ENCODE measurements around the gene ZNF736. TPM values are rescaled to one million over a fixed set of nuclear protein-coding genes. Genes with fewer than 3 reads are reported as not detected.
"Not testable (repeated sequence)": the region's sequence is repeated elsewhere in the genome, so short reads cannot be mapped to it uniquely, and the experiment has no call there.

Gene ZNF736
- total RNA-seq, 2 donors from 2014 or later: 12.4 to 23.4 TPM

DNA sequence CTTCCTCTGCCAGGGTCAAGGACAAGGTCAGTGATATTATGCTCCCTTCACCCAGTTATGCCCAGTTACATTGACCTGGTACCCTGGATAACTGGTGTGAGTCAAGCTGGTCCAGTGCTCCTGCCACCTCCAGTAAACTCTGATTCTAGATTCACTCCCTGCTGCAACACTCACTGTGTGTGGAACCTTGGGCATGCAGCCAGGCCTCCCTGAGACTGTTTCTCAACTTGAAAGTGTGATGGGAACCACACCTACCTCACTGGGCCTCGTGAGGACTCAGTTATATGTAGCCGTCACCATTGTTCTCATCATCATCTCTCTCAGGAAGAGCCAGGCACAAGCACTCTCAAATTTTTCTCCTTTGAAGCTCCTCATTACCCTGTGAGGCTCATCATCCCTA is 935 bp upstream of the ZNF736 start:
- Histone ChIP-seq H3K27ac (no peak overlapping the region), H3K27me3 (replicated peaks; ENCODE audit: insufficient read depth) (no peaks in the 10 kb centered on the region), H3K4me1 (replicated peaks) (no peaks in the 10 kb centered on the region), H3K36me3 (no peaks in the 10 kb centered on the region), H3K4me3 (no peak overlapping the region), H3K9me3 (no peaks in the 10 kb centered on the region)
- no peak for DNase-seq (ENCODE audit: low spot score)
- WGBS: 73% methylated on average over 2 of the region's 2 CpGs
- intact Hi-C loops (cut with DNase I): loop anchor here (5.0 to 10.0 kb wide), 2 partner anchors 244 to 352 kb away; partner anchors contain the start of gene ZNF107
- TF ChIP-seq POLR2A (IDR thresholded peaks at IDR 0.05) (no peak), POLR2AphosphoS5 (IDR thresholded peaks at IDR 0.05) (no peak)
- TF ChIP-seq, protein P1, sequence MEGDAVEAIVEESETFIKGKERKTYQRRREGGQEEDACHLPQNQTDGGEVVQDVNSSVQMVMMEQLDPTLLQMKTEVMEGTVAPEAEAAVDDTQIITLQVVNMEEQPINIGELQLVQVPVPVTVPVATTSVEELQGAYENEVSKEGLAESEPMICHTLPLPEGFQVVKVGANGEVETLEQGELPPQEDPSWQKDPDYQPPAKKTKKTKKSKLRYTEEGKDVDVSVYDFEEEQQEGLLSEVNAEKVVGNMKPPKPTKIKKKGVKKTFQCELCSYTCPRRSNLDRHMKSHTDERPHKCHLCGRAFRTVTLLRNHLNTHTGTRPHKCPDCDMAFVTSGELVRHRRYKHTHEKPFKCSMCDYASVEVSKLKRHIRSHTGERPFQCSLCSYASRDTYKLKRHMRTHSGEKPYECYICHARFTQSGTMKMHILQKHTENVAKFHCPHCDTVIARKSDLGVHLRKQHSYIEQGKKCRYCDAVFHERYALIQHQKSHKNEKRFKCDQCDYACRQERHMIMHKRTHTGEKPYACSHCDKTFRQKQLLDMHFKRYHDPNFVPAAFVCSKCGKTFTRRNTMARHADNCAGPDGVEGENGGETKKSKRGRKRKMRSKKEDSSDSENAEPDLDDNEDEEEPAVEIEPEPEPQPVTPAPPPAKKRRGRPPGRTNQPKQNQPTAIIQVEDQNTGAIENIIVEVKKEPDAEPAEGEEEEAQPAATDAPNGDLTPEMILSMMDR (IDR thresholded peaks at IDR 0.05): no peak

DNA sequence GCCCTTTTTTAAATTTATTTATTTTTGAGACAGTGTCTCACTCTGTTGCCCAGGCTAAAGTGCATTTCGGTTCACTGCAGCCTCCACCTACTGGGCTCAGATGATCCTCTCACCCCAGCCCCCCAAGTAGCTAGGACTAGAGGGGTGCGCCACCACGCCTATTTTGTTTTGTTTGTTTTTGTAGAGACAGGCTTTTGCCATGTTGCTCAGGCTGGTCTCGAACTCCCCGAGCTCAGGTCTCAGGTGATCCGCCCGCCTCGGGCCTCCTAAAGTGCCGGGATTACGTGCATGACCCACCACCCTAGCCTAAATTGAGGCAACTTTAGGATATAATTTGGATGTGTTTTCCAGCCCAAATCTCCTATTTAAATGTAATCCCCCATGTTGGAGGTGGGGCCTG is 805 bp downstream of the ZNF736 start:
- DNase-seq (ENCODE audit: low spot score): no peak
- Histone ChIP-seq H3K9me3 (no peaks in the 10 kb centered on the region), H3K4me3 (peak overlapping the region; percentile 56 to 63), H3K27me3 (replicated peaks; ENCODE audit: insufficient read depth) (no peaks in the 10 kb centered on the region), H3K27ac (peak overlapping the region in 1 of 2 donors; percentile 78), H3K4me1 (replicated peaks) (no peaks in the 10 kb centered on the region), H3K36me3 (no peaks in the 10 kb centered on the region)
- intact Hi-C loops (cut with DNase I): loop anchor here (5.0 to 10.0 kb wide), 2 partner anchors 243 to 350 kb away; partner anchors contain the start of gene ZNF107
- no peak for TF ChIP-seq POLR2A (IDR thresholded peaks at IDR 0.05)
- TF ChIP-seq, protein P1 (IDR thresholded peaks at IDR 0.05): no peak
- TF ChIP-seq POLR2AphosphoS5 (IDR thresholded peaks at IDR 0.05): no peak
- 18% methylated on average over 10 of the region's 10 CpGs for WGBS

DNA sequence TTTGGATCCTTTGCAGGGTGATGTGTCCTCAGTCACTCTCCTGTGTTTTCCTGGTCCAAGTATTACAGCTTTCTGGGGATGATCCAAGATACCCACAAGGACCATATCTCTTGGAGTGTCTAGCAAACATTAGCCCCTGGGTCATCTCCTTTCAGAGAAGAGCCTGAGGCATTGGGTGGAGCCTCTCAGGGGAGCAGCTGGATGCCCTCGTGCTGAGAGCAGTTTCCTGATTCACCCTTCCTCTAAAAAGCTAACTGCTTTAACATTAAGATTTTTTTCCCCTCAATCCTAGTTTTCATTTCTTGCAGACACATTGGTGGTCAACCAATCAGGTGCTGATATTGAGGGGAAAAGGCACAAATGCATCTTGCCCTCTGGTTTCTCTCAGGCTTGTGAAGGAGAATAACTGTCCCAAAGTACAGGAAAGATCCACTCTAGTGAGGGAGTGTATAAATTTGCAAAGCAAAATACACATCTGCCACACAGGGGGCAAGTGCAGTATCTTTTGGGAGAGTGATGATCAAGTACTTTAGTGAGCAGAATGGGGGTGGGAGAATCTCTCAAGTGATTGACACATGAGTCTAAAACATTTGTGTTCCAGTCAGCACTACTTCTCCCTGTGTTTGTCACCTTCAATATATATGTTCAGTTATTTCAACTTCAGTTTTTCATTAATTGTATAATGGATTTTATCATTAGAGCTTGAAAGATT is 2.4 kb downstream of the ZNF736 start:
- H3K4me3 ChIP-seq; DNase-seq (ENCODE audit: low spot score); H3K27ac ChIP-seq; H3K4me1 ChIP-seq (replicated peaks); H3K9me3 ChIP-seq; H3K36me3 ChIP-seq; H3K27me3 ChIP-seq (replicated peaks; ENCODE audit: insufficient read depth): not testable (repeated sequence)
- intact Hi-C loops (cut with DNase I): loop anchor here (10.0 kb wide), 1 partner anchor 349 kb away; the partner anchor contains the start of gene ZNF107
- WGBS: 74% methylated on average over 1 of the region's 1 CpG

DNA sequence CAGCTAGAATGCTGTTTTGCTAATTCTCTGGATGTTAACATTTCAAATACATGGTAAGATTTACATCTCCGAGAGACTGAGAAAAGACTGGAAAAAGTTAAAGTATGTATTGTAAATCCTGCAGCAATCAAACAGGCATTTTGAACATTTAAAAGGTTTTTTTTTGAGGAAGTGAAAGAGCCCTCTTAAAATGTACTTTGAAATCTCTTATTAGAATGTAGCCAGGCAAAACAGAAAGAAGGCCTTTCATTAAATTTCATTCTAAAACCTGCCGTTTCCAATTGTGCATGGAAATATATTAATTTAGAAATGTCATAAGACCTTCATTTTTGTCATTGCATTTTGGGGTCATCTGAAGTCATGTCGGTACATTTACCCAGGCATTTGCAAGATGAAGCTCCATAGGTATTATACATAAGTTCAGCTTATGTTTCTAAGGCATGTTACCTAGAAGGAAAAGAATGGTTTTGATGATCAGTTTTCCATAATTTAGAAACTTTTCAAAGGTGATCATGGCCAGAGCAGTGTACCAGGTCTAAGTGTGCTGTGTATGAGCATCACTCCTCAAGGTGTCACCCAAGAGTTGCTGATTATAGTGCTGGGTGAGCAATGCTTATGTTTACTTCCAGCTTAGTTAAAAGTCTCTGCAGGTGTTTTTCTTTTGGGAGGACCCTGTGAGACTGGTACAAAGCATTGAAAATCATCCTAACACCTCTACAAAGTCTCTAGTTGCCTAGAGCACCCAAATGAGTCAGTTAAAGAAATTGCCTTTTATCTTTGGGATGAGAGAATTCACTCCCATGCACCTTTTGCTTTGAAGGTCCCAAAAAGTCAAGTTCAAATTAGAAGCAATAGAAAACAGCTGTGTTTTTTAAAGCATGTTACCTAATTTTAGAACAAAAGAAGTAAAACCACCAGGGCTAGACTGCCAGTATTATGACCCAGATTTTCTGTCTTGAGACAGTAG is 7.1 kb downstream of the ZNF736 start:
- no peaks in the 10 kb centered on the region for H3K27me3 ChIP-seq (replicated peaks; ENCODE audit: insufficient read depth)
- H3K4me3 ChIP-seq: no peak overlapping the region
- H3K4me1 ChIP-seq (replicated peaks): no peaks in the 10 kb centered on the region
- no peak for DNase-seq (ENCODE audit: low spot score)
- no peaks in the 10 kb centered on the region for H3K9me3 ChIP-seq
- 91% methylated on average over 3 of the region's 3 CpGs for WGBS
- H3K27ac ChIP-seq: no peak overlapping the region
- intact Hi-C loops (cut with DNase I): no loop called here
- H3K36me3 ChIP-seq: no peaks in the 10 kb centered on the region
- no peak for TF ChIP-seq POLR2A (IDR thresholded peaks at IDR 0.05)
- TF ChIP-seq POLR2AphosphoS5 (IDR thresholded peaks at IDR 0.05): no peak
- TF ChIP-seq, protein P1 (IDR thresholded peaks at IDR 0.05): peak in 1 of 4 experiments; percentile 27

DNA sequence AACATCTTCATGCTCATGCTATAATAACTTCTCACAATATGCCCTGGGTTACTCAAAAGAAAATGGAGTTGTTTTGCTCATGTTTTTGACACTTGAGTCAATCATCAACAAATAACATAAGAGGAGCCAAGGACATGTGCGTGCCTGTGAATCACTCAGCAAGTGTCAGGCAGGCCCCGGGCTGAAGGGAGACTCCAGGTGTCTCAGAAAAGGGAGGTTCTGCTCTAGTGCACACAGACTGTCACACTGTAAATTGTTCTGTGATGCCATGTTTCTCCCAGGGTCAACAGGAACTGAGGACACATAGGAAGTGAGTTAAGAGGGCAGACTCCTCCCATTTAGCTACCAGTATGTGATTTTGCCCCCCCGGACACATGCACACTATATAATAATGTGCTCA is 10.4 kb downstream of the ZNF736 start:
- DNase-seq (ENCODE audit: low spot score); H3K4me1 ChIP-seq (replicated peaks); H3K9me3 ChIP-seq; H3K4me3 ChIP-seq; H3K27me3 ChIP-seq (replicated peaks; ENCODE audit: insufficient read depth); H3K36me3 ChIP-seq; intact Hi-C loops (cut with DNase I); H3K27ac ChIP-seq: not testable (repeated sequence)
- WGBS: 91% methylated on average over 3 of the region's 3 CpGs

DNA sequence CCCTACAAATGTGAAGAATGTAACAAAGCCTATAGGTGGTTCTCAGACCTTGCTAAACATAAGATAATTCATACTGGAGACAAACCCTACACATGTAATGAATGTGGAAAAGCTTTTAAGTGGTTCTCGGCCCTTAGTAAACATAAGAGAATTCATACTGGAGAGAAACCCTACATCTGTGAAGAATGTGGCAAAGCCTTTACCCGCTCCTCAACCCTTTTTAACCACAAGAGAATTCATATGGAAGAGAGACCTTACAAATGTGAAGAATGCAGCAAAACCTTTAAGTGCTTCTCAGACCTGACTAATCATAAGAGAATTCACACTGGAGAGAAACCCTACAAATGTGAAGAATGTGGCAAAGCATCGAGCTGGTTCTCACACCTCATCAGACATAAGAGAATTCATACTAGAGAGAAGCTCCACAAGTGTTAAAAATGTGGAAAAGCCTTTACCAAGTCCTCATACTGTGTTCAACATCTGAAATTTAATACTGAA is 35.0 kb downstream of the ZNF736 start:
- H3K27ac ChIP-seq; H3K36me3 ChIP-seq; intact Hi-C loops (cut with DNase I); H3K9me3 ChIP-seq; DNase-seq (ENCODE audit: low spot score); H3K4me3 ChIP-seq; H3K4me1 ChIP-seq (replicated peaks); H3K27me3 ChIP-seq (replicated peaks; ENCODE audit: insufficient read depth): not testable (repeated sequence)
- WGBS: 95% methylated on average over 3 of the region's 3 CpGs
